ENCODE data around the gene ATE1. TPM values are rescaled to one million over a fixed set of nuclear protein-coding genes. Genes with fewer than 3 reads are reported as not detected.

The ATE1 gene
- total RNA-seq, 1 experiment from 2014 or later, result 27.8 TPM

DNA sequence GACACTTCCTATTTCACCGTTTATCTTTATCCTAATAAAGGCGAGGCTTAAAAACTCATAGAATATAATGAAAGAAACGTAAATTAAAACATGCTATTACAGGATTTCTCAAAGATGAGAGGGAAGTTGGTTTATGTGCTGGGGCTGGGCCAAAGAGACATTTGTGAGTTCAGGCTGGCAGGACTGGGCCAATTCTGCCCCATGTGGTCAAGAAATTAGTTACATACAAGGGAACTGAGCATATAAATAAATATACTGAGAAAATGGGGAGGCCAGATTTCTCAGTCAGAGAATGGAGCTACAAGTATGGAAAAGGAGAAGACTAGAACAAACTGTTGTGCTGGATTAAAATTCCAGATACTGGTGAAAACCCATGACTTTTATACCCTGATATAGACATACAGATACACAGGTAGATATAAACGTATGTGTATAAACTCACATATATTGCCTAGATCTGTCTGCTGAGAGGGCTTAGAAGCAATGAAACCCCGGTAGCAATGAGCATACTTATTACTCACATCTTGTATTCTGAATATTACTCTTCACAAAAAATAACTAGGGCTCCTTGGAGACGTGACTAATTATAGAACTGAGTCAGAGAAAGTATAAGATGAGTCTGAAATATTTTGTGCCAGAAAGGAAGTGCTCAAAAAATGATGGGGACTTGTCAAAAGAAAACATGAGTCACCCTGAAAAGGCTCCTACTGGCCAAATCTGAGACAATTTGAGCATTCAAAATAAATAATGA is 173.9 kb downstream of the ATE1 start:
- Histone ChIP-seq H3K4me3 (no peak overlapping the region), H3K36me3 (no peaks in the 10 kb centered on the region; the same call in 1 of the 2 replicates), H3K27ac (no peak overlapping the region), H3K4me1 (no peaks in the 10 kb centered on the region), H3K9me3 (replicated peaks) (peaks cover 14% of the 10 kb centered on the region), H3K27me3 (no peaks in the 10 kb centered on the region)
- DNase-seq, result peak; percentile 24 to 51

DNA sequence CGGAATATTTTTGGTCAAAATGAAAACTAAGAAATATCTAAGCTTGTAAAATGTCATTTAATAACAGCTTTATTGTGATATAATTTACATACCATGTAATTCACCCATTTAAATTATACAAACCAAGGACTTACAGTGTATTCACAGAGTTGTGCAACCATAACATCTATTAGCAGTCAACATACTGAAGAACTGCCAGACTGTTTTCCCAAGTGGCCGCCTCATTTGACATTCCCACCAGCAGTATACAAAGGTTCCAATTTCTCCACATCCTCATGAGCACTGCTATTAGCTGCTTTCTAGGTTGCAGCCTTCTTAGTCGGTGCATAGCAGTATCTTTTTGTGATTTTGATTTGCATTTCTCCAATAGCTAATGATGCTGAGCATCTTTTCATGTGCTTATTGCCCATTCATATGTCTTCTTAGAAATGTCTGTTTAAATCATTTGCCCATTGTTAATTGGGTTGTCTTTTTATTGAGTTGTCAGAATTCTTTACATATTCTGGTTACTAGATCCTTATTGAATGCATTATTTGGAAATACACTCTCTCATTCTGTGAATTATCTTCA is 176.6 kb downstream of the ATE1 start:
- H3K4me1 ChIP-seq, result no peaks in the 10 kb centered on the region
- H3K27ac ChIP-seq, result no peak overlapping the region
- no peaks in the 10 kb centered on the region for H3K36me3 ChIP-seq
- no peak overlapping the region for H3K4me3 ChIP-seq
- DNase-seq, result no peak
- H3K27me3 ChIP-seq, result no peaks in the 10 kb centered on the region
- no peaks in the 10 kb centered on the region for H3K9me3 ChIP-seq (replicated peaks)

DNA sequence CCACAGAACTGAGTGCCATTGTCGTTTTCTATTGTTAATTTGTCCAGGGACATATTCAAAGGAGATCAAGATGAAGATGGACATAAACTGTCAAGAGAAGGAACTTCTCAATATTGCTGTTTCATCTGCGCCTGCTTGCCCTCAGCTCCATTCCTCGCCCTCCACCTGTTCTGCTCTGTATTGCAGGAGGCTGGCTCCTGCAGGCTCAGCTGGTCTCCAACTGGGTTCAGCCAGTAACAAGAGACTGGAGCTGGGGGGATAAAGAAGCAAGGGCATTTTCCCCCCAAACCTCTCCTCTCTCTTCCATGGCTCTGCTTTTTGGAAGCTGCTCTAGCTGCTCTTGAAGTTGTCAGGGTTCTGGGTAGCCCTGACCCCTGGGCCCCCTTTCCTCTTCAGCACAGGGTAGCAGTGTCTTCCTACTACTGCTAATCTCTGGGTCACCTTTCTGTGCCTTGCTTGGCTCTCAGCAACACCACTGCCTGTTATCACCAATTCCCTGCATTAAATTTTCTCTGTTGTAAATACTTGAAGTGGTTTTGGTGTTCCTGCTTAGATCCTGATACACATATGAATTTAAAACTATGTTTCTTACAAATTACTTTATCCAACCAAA is 180.6 kb downstream of the ATE1 start:
- no peak overlapping the region for H3K27ac ChIP-seq
- no peak overlapping the region for H3K4me3 ChIP-seq
- H3K27me3 ChIP-seq, result no peaks in the 10 kb centered on the region
- H3K4me1 ChIP-seq, result no peaks in the 10 kb centered on the region
- no peaks in the 10 kb centered on the region for H3K36me3 ChIP-seq
- no peaks in the 10 kb centered on the region for H3K9me3 ChIP-seq (replicated peaks)
- DNase-seq, result no peak

DNA sequence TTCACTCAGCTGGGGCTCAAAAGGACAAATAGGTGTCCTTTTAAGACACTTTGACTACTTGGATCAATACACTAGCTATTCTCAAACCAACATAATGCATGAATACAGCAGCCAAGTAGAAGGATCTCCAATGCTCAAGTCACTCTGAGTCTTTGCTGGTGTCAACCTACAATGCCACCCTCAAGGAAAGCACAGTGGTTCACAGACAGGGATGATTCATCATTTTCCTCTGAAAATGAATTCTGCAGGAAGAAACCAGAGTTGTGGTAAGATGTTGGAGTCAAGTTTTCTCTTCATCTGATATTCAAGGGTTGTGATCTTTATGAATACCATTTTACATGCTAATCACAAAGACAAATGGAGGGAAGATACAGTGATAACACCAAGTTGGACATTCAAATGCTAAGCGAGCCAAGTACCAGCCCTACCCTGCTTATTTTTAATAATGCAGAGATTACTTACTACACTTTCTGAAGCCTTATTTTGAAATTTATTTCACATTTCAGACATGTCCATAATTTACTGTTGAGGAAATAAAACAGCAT is 186.5 kb downstream of the ATE1 start:
- H3K36me3 ChIP-seq, result no peaks in the 10 kb centered on the region
- H3K4me1 ChIP-seq, result no peaks in the 10 kb centered on the region
- no peaks in the 10 kb centered on the region for H3K27me3 ChIP-seq
- no peak overlapping the region for H3K27ac ChIP-seq
- no peaks in the 10 kb centered on the region for H3K9me3 ChIP-seq (replicated peaks)
- DNase-seq, result no peak
- no peak overlapping the region for H3K4me3 ChIP-seq

DNA sequence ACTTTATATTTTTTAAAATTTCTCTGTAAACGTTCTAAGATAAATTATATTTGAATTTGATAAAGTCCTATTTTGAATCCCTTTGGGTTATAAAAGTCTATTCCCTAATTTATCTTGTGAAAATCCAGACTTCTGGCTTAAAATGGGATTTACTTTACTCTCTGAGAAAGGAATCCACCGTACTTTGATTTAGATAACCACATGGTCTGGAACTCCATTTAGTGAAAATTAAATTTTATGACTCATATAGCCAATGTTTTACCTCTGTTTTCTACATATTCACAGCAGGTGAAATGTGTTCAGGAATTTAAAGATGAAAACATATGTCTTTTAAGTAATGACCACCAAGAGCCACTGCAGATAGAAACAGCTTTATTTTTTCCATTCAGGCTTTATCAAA is 187.8 kb downstream of the ATE1 start:
- Histone ChIP-seq H3K4me1 (no peaks in the 10 kb centered on the region), H3K9me3 (replicated peaks) (no peaks in the 10 kb centered on the region), H3K4me3 (no peak overlapping the region), H3K27ac (no peak overlapping the region), H3K36me3 (no peaks in the 10 kb centered on the region), H3K27me3 (no peaks in the 10 kb centered on the region)
- no peak for DNase-seq

DNA sequence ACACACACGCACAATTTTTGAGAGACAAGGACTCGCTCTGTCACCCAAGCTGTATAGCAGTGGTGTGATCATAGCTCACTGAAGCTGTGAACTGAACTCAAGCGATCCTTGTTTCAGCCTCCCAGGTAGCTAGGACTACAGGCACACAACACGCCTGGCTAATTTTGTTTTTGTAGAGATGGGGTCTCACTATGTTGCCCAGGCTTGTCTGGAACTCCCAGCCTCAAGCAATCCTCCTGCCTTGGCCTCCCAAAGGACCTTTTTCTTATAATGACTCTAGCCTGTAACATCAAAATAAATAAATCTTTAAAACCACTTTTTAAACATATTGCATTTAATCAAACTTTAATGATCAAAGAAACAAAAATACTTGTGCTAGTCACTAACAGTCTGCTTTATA is 188.7 kb downstream of the ATE1 start:
- Histone ChIP-seq H3K4me3 (no peak overlapping the region), H3K9me3 (replicated peaks) (no peaks in the 10 kb centered on the region), H3K27ac (no peak overlapping the region), H3K27me3 (no peaks in the 10 kb centered on the region), H3K4me1 (peaks cover 3% of the 10 kb centered on the region; the same call in 1 of the 2 replicates), H3K36me3 (no peaks in the 10 kb centered on the region)
- DNase-seq, result no peak

DNA sequence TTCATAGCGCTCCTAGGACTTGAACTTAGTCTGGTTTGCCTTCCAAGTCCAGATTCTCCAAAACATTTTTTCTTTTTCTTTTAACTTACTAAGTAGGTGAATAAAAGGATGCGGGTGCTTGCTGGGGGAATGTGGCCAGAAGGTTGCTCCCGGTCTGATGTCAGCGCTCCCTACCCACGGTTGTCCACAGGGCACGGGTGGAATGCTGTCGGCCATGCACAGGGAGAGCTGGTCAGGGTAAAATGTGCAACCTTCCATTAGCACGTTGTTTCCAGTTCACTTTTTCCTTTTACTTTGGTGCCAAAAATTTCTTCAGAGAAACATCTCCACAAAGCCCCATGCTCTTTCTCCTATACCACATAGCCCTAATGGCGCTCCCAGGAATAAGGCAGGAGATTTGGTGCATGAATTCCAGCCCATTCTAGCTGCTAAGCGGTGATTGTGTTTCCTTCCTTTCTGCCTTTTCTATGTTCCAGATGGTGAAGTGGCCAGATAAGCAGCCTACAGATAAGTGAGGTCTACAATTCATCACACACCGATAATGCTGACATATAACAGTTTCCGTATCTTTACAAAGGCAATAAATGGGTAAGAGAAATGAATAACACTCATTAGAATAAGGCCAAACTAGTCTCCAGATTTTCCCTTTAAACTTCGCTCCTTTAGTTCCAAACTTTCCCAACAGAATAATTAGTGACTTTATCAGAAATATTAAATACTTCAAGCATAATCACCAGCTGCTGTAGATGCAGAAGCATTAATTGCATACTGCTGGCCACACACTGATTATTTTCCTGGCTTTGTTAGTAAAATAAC is 191.3 kb downstream of the ATE1 start:
- no peak overlapping the region for H3K4me3 ChIP-seq
- H3K27me3 ChIP-seq, result no peaks in the 10 kb centered on the region
- no peak overlapping the region for H3K27ac ChIP-seq
- no peaks in the 10 kb centered on the region for H3K9me3 ChIP-seq (replicated peaks)
- H3K4me1 ChIP-seq, result peaks cover 7% of the 10 kb centered on the region; the same call in 1 of the 2 replicates
- no peaks in the 10 kb centered on the region for H3K36me3 ChIP-seq
- DNase-seq, result no peak

DNA sequence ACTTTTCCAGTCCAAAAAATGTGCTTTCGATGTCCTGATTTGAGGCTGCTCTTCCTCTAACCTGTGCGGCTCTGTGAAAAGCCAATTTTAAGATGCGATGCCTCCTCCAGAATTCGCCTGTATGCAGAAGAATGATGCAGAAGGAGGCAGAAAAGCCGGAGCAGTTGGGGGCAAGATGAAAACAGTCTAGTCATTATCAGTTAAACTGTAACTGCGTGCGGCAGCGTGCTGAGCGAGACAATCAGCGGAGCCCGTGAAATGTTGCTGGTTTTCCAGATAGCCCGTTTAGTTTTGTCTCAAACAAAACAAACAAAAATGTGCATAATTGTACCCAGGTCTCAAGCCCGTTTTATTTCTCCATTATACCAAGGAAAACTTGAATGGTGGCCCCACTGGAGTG is 192.6 kb downstream of the ATE1 start:
- Histone ChIP-seq H3K27ac (no peak overlapping the region), H3K9me3 (replicated peaks) (no peaks in the 10 kb centered on the region), H3K36me3 (no peaks in the 10 kb centered on the region), H3K4me1 (peaks cover 7% of the 10 kb centered on the region; the same call in 1 of the 2 replicates), H3K27me3 (no peaks in the 10 kb centered on the region), H3K4me3 (no peak overlapping the region)
- DNase-seq, result no peak

DNA sequence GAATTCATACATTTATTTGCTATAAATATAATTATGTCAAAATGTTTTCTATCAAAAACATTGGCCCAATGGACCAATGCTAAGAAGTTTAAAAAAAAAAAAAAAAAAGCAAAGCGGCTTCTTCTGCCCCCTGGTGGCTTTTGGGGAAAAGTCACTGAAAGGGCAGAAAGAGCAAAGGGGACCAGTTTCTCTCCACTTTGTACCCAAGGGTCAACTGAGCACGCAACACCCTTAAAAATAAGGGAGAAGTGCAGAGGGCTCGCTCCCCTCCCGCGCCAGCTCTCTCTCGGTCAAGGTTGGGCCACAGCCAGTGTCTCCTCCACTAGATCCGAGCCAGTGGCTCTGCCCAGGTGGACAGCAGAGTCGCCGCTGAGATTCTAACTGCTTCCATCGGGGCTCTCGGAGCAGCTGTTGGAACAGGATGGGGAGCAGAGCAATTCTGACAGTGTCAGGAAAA is 193.2 kb downstream of the ATE1 start:
- H3K27ac ChIP-seq, result no peak overlapping the region
- H3K4me3 ChIP-seq, result no peak overlapping the region
- DNase-seq, result peak; percentile 39 to 72
- H3K36me3 ChIP-seq, result no peaks in the 10 kb centered on the region
- H3K9me3 ChIP-seq (replicated peaks), result no peaks in the 10 kb centered on the region
- peaks cover 7% of the 10 kb centered on the region; the same call in 1 of the 2 replicates for H3K4me1 ChIP-seq
- H3K27me3 ChIP-seq, result no peaks in the 10 kb centered on the region

DNA sequence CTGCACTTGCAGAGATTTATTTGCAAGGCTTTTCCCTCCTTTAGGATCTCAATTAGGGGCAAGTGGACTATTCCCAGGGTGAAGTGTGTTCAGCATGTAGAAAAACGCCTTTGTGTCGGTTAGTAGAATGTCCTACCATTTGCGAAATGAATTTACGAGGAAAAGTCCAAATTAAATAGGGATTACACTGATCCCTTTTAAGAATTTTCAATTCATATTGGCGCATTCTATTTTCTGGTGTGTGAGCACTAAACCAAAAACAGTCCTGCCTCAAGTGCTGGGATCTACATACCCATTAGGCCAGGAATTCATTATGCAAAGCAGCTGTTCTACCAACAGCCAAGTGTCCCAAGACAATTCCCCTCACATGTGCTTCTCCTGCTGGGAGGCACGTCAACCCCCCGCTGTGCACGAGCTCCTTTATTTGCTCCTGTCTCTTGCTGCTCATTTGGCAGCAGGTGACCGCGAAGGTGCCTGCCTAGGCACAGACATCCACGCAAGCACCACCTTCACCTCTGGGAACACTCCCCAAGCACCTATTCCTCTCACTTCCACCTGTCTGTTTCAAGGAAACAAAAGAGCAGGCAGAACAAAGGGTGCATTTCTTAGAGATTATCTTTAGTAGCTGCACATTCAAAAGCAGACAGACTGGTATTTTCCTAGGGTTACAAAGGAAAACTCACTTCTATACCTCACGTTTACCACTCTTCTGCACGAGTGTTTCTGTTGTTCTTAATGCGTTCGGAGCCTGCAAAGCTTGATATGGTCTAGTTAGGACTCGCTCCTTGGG is 195.0 kb downstream of the ATE1 start:
- no peaks in the 10 kb centered on the region for H3K36me3 ChIP-seq
- peaks cover 7% of the 10 kb centered on the region; the same call in 1 of the 2 replicates for H3K4me1 ChIP-seq
- H3K9me3 ChIP-seq (replicated peaks), result no peaks in the 10 kb centered on the region
- no peaks in the 10 kb centered on the region for H3K27me3 ChIP-seq
- DNase-seq, result peak; percentile 37 to 51
- H3K4me3 ChIP-seq, result no peak overlapping the region
- H3K27ac ChIP-seq, result no peak overlapping the region

DNA sequence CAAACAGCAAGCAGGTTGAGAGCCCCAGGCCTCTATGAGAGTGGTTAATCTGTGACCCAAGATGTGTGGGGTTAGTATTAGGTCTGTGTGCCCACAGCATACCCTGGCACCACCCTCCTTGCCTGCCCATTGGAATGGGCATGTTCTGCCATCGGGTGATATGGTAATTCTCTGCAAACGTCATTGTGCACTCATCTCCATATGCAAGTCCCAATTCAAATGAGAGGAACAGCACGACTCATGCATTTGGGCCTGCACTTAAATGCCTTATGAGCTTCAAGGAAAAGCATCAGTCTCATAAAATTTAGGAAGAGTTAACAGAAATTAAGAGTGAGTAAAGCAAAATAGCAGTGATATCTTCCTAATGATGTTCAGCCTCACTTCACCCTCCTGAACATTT is 195.7 kb downstream of the ATE1 start:
- no peak for DNase-seq
- H3K4me3 ChIP-seq, result no peak overlapping the region
- H3K36me3 ChIP-seq, result no peaks in the 10 kb centered on the region
- peaks cover 7% of the 10 kb centered on the region; the same call in 1 of the 2 replicates for H3K4me1 ChIP-seq
- no peak overlapping the region for H3K27ac ChIP-seq
- no peaks in the 10 kb centered on the region for H3K27me3 ChIP-seq
- no peaks in the 10 kb centered on the region for H3K9me3 ChIP-seq (replicated peaks)

DNA sequence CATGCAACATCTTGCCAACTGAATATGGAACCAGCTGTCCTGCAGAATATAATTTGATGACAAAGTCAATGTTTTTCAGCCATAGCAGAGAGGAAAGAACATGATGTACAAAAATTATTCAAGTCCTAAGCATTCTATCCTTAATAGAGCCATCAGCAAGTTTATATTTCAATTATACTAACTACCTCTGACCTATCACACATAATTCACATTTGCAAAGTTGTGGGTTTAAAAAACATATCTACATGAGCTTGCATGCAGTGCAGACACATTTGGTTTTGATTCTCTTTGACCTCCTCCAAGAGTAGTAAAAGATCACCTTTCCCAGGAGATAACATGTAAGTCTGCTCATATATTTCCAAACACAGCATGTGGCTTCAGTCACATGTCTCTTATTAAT is 203.5 kb downstream of the ATE1 start:
- Histone ChIP-seq H3K9me3 (replicated peaks) (peaks cover 3% of the 10 kb centered on the region; the same call in 1 of the 2 replicates), H3K4me1 (0 out of 2 replicates have a peak, but pooled peaks cover 3% of the 10 kb centered on the region)

DNA sequence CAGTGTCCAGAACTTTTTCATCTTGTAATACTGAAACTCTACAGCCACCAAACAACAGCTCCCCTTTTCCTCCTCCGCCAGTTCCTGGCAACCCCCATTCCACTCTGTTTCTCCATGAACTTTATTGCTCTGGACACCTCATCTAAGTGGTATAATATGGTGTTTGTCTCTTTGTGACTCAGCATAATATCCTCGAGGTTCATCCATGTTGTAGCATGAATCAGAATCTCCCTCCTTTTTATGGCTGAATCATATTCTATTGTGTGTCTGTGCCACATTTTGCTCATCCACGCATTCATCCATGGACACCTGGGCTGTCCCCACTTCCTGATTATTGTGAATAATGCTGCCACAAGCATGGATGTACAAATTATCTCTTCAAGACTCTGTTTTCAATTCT is 205.2 kb downstream of the ATE1 start:
- H3K27ac ChIP-seq, result no peak overlapping the region
- no peak overlapping the region for H3K4me3 ChIP-seq
- H3K9me3 ChIP-seq (replicated peaks), result peaks cover 3% of the 10 kb centered on the region; the same call in 1 of the 2 replicates
- H3K4me1 ChIP-seq, result 0 out of 2 replicates have a peak, but pooled peaks cover 3% of the 10 kb centered on the region
- H3K27me3 ChIP-seq, result no peaks in the 10 kb centered on the region
- H3K36me3 ChIP-seq, result no peaks in the 10 kb centered on the region
- DNase-seq, result no peak

More for the DNA sequence above, 203.5 kb downstream of the ATE1 start:
- Histone ChIP-seq H3K27ac (no peak overlapping the region), H3K27me3 (no peaks in the 10 kb centered on the region), H3K4me3 (no peak overlapping the region), H3K36me3 (no peaks in the 10 kb centered on the region)
- no peak for DNase-seq

DNA sequence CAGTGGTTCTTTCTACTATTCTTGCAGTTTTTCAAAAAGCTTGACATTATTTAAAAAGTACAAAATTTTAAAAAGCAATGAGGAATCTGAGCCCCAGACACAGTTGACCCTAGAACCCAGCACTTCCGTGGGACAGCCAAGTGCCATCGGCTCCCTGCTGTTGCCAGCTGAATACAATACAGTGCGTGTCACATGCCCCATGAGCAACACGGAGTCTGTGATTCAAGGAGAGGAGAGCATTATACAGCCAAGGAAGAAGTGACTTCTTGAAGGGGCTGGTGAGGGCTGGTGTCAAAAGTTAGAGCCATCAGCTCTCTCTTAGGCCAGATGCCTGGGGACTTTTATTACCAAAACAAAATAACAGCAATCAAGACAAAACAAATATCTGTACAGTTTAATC is 206.6 kb downstream of the ATE1 start:
- no peaks in the 10 kb centered on the region for H3K36me3 ChIP-seq
- H3K27me3 ChIP-seq, result no peaks in the 10 kb centered on the region
- DNase-seq, result no peak
- peaks cover 3% of the 10 kb centered on the region; the same call in 1 of the 2 replicates for H3K9me3 ChIP-seq (replicated peaks)
- no peak overlapping the region for H3K27ac ChIP-seq
- H3K4me1 ChIP-seq, result 0 out of 2 replicates have a peak, but pooled peaks cover 3% of the 10 kb centered on the region
- H3K4me3 ChIP-seq, result no peak overlapping the region

All from SJCRH30 (cell line).